HCT116 (cell line): Measurements from ENCODE around the gene FLOT1. TPM values are rescaled to one million over a fixed set of nuclear protein-coding genes. Genes with fewer than 3 reads are reported as not detected.

ENCODE experiments used
- ATAC-seq: fragments of 200-7000 bp; cut with Tn5 transposase; 2 replicates; pipeline ENCODE4 v1.9.1; 2020; ENCODE audit warnings: mild to moderate bottlenecking, moderate library complexity
- BruUV-seq: library from RNA; stranded (reverse); fragments of 400-500 nt; replicated peaks from 2 replicates; lab custom pipeline; 2021; lab: Mats Ljungman, UMichigan
- CTCF ChIA-PET: fragments of 300-600 bp; sonication (Branson Sonifier 250); formaldehyde crosslinking; loops from one replicate; lab custom pipeline; 2021; ENCODE audit warnings: antibody characterized with exemption; lab: Charles Lee
- POLR2A ChIA-PET: fragments of 300-600, 350-600 bp; sonication (Branson Sonifier 250); formaldehyde crosslinking; loops from one replicate; lab custom pipeline; 2021; ENCODE audit warnings: antibody characterized with exemption; lab: Charles Lee
- RAD21 ChIA-PET, 2 experiments: fragments of 300-600 bp; sonication (Branson Sonifier 250); formaldehyde crosslinking; loops; one replicate each; lab custom pipeline; 2023; ENCODE audit warnings: low total read pairs in 2 of 2; ENCODE audit not compliant: uncharacterized antibody in 2 of 2, unreplicated experiment in 2 of 2, low non-redundant PET in 1 of 2; lab: Charles Lee
- DNase-seq: peaks from one replicate; pipeline ENCODE4 v3.0.0-alpha.2; 2010; ENCODE audit warnings: low read depth, low spot score
- H2AFZ ChIP-seq: fragments of 200-600 bp; shearing (Covaris generic), sonication (generic); 2 replicates; pipeline ENCODE4 v1.6.1; 2017; ENCODE audit warnings: low read depth, mixed run types, mixed read lengths, antibody characterized with exemption, low read length; ENCODE audit not compliant: poor library complexity, severe bottlenecking
- H3K27ac ChIP-seq: 2 replicates; pipeline ENCODE4 v1.5.1; 2012; ENCODE audit warnings: low read depth, low read length
- H3K27me3 ChIP-seq: fragments of 200-600 bp; sonication (generic); 2 replicates; pipeline ENCODE4 v1.6.1; 2016; ENCODE audit warnings: mixed run types, low read length, mixed read lengths; ENCODE audit not compliant: insufficient read depth
- H3K36me3 ChIP-seq, 2 experiments: fragments of 200-500 bp in 1 of 2; fragments of 200-600 bp in 1 of 2; sonication (Bioruptor generic) in 1 of 2; sonication (generic) in 1 of 2; 2 replicates each; pipeline versions ENCODE4 v1.5.1 to v1.6.1; 2014 to 2016; ENCODE audit warnings: low read length in 2 of 2, inconsistent platforms in 1 of 2, mixed read lengths in 1 of 2, mixed run types in 1 of 2; ENCODE audit not compliant: insufficient read depth in 2 of 2, control insufficient read depth in 1 of 2
- H3K4me1 ChIP-seq, 2 experiments: fragments of 200-600 bp in 1 of 2; sonication (generic) in 1 of 2; 2 replicates each; pipeline versions ENCODE4 v1.5.1 to v1.6.1; 2012 to 2017; ENCODE audit warnings: low read length in 2 of 2, inconsistent platforms in 1 of 2, mild to moderate bottlenecking in 1 of 2, mixed read lengths in 1 of 2, mixed run types in 1 of 2, moderate library complexity in 1 of 2; ENCODE audit not compliant: insufficient read depth in 2 of 2, control insufficient read depth in 1 of 2
- H3K4me2 ChIP-seq: fragments of 200-600 bp; sonication (generic); 2 replicates; pipeline ENCODE4 v1.6.1; 2017; ENCODE audit warnings: mixed run types, low read length, mixed read lengths
- H3K4me3 ChIP-seq, 2 experiments: fragments of 200-600 bp in 1 of 2; sonication (generic) in 1 of 2; replicated peaks in 1 of 2; 2 replicates each; pipeline ENCODE4 v1.5.1; 2011 to 2016; ENCODE audit warnings: low read length in 2 of 2, control low read depth in 1 of 2, low read depth in 1 of 2, mild to moderate bottlenecking in 1 of 2, mixed read lengths in 1 of 2, mixed run types in 1 of 2
- H3K79me2 ChIP-seq: fragments of 200-600 bp; sonication (generic); 2 replicates; pipeline ENCODE4 v1.6.1; 2017; ENCODE audit warnings: mild to moderate bottlenecking, mixed run types, low read length, moderate library complexity, mixed read lengths; ENCODE audit not compliant: insufficient read depth
- H3K9ac ChIP-seq: fragments of 200-600 bp; sonication (generic); 2 replicates; pipeline ENCODE4 v1.6.1; 2016; ENCODE audit warnings: low read length, mixed read lengths
- H3K9me2 ChIP-seq: fragments of 200-600 bp; sonication (generic), shearing (Covaris generic); 2 replicates; pipeline ENCODE4 v1.6.1; 2017; ENCODE audit warnings: mixed run types, mild to moderate bottlenecking, moderate library complexity; ENCODE audit not compliant: insufficient read depth
- H3K9me3 ChIP-seq, 2 experiments: fragments of 200-500 bp in 1 of 2; fragments of 200-600 bp in 1 of 2; sonication (Bioruptor generic) in 1 of 2; sonication (generic) in 1 of 2; 2 replicates each; pipeline ENCODE4 v1.6.1; 2014 to 2017; ENCODE audit warnings: low read length in 2 of 2, mixed read lengths in 2 of 2, inconsistent platforms in 1 of 2, low read depth in 1 of 2, mild to moderate bottlenecking in 1 of 2, mixed run types in 1 of 2, moderate library complexity in 1 of 2; ENCODE audit not compliant: control insufficient read depth in 1 of 2, insufficient read depth in 1 of 2
- H4K20me1 ChIP-seq: fragments of 200-600 bp; sonication (generic), shearing (Covaris generic); 2 replicates; pipeline ENCODE4 v1.6.1; 2017; ENCODE audit warnings: mixed run types, mild to moderate bottlenecking, moderate library complexity; ENCODE audit not compliant: insufficient read depth
- CBX3 ChIP-seq: IDR thresholded peaks from 2 replicates; pipeline ENCODE4 v1.6.1; 2012; ENCODE audit warnings: low read depth
- CEBPB ChIP-seq: IDR thresholded peaks from 2 replicates; pipeline ENCODE4 v1.6.1; 2012; ENCODE audit warnings: low read depth
- EZH2 ChIP-seq: fragments of 200-600 bp; sonication (generic); IDR thresholded peaks from 2 replicates; pipeline ENCODE4 v1.6.1; 2017; ENCODE audit warnings: antibody characterized with exemption, mixed run types
- FOSL1 ChIP-seq: IDR thresholded peaks from 2 replicates; pipeline ENCODE4 v1.6.1; 2012; ENCODE audit warnings: low read depth
- JUND ChIP-seq: IDR thresholded peaks from 2 replicates; pipeline ENCODE4 v1.6.1; 2012
- SIN3A ChIP-seq: IDR thresholded peaks from 2 replicates; pipeline ENCODE4 v1.6.1; 2012; ENCODE audit warnings: low read depth
- SRF ChIP-seq: IDR thresholded peaks from 2 replicates; pipeline ENCODE4 v1.6.1; 2012; ENCODE audit warnings: low read depth
- YY1 ChIP-seq: IDR thresholded peaks from 2 replicates; pipeline ENCODE4 v1.6.1; 2011; ENCODE audit warnings: low read length, low read depth, moderate library complexity, mild to moderate bottlenecking; ENCODE audit not compliant: insufficient replicate concordance; ENCODE audit errors: extremely low read depth
- ZNF274 ChIP-seq: fragments of 200-500 bp; sonication (Bioruptor generic); IDR thresholded peaks from 2 replicates; pipeline ENCODE4 v1.6.1; 2014; ENCODE audit warnings: mild to moderate bottlenecking, low read depth, low read length, inconsistent platforms
- intact Hi-C: fragments of 100-400 bp; cut with micrococcal nuclease; formaldehyde crosslinking; loops from 2 replicates; pipeline ENCODE4 v1.10.0; 2022
- total RNA-seq: library from RNA; stranded (reverse); gene quantifications from one replicate; pipeline ENCODE4 v1.2.1, GENCODE V29; 2021; ENCODE audit not compliant: unreplicated experiment
- TF ChIP-seq, protein P1 (sequence below): IDR thresholded peaks from 2 replicates; pipeline ENCODE4 v1.6.1; 2012
- TF ChIP-seq, protein P2 (sequence below): IDR thresholded peaks from 2 replicates; pipeline ENCODE4 v1.6.1; 2012; ENCODE audit warnings: low read depth
- TF ChIP-seq, protein P3 (sequence below), 3 experiments: fragments of 200-600 bp in 1 of 3; sonication (generic) in 1 of 3; IDR thresholded peaks in 2 of 3; conservative IDR thresholded peaks in 1 of 3; 2 replicates each; pipeline ENCODE4 v1.5.1; 2012 to 2017; ENCODE audit warnings: low read depth in 2 of 3, low read length in 2 of 3, antibody characterized with exemption in 1 of 3, borderline replicate concordance in 1 of 3, control low read depth in 1 of 3, mild to moderate bottlenecking in 1 of 3, mixed read lengths in 1 of 3, mixed run types in 1 of 3, moderate library complexity in 1 of 3; ENCODE audit not compliant: insufficient read depth in 1 of 3
- TF ChIP-seq, protein P4 (sequence below): IDR thresholded peaks from 2 replicates; pipeline ENCODE4 v1.6.1; 2012
- TF ChIP-seq, protein P5 (sequence below): IDR thresholded peaks from 2 replicates; pipeline ENCODE4 v1.6.1; 2011; ENCODE audit warnings: mild to moderate bottlenecking, low read length, moderate library complexity; ENCODE audit not compliant: insufficient replicate concordance; ENCODE audit errors: extremely low read depth

The FLOT1 gene
- total RNA-seq, 1 experiment from 2014 or later = 117 TPM

DNA sequence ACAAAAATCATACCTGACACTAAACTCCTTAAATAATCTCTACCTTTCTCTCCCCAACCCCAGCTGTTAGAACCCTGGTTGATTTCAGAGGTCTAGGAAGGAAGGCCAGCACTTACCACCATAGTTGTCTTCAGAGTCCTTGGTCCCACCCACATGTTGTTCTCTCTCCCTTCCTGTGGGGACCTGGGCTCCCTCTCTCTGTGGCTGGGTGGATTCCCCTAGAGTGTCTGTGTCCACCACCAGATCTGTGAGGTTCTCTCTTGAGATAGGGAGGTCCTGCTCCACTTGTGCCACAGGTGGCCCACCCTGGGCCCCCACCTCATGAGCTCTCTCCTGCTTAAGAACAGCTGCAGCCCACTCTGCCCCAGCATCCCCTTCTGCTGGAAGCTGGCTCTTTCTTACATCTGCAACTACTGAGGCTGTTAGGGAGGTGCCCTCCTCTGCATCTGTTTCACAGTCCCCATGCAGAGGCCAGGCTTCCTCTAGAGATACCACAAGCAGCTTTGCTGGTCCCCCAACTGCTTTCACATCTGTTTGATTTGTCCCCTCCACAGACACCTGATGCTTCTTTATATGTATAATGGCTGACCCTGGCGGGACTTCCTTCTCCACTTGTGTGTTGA lies 30.6 kb downstream of the FLOT1 start (continued):
- TF ChIP-seq JUND (no peak), CBX3 (no peak), FOSL1 (no peak)
- TF ChIP-seq, protein P1, sequence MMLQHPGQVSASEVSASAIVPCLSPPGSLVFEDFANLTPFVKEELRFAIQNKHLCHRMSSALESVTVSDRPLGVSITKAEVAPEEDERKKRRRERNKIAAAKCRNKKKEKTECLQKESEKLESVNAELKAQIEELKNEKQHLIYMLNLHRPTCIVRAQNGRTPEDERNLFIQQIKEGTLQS = no peak

DNA sequence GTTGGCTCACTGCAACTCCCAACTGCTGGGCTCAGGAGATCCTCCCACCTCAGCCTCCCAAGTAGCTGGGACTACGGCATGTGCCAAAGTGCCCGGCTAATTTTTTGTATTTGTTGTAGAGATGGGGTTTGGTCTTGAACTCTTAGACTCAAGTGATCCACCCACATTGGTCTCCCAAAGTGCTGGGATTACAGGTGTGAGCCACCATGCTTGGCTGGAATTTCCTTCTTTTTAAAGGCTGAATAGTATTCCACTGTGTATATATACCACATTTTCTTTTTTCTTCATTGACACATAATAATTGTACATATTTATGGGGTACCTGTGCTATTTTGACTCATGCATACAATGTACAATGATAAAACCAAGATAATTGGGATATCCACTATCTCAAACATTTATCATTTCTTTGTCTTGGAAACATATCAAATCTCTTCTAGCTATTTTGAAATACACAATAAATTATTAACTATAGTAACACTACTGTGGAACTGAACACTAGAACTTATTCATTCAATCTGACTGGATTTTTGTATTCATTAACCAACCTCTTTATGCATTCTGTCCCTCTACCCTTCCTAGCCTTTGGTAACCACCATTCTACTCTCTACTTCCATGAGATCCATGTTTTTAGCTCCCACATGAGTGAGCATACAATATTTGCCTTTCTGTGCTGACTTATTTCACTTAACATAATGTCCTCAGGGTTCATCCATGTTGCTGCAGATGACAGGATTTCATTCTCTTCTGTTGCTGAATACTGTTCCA lies 33.2 kb downstream of the FLOT1 start:
- no peak for ATAC-seq
- no peak for DNase-seq
- RAD21 ChIA-PET = no interaction called here
- Histone ChIP-seq H4K20me1 (no peaks in the 10 kb centered on the region), H3K79me2 (no peaks in the 10 kb centered on the region), H3K36me3 (peaks cover 9 to 21% of the 10 kb centered on the region in 2 experiments; a peak in 3 of 4 replicates), H3K4me3 (no peak overlapping the region), H3K27me3 (no peaks in the 10 kb centered on the region), H3K4me1 (peaks cover 4 to 10% of the 10 kb centered on the region in 2 experiments; a peak in 3 of 4 replicates), H3K9me3 (no peaks in the 10 kb centered on the region), H3K9ac (no peak overlapping the region), H3K27ac (no peak overlapping the region), H3K9me2 (no peaks in the 10 kb centered on the region), H2AFZ (no peak overlapping the region), H3K4me2 (no peak overlapping the region)
- POLR2A ChIA-PET = interaction anchor here (1.0 kb wide), 1 partner anchor 19 kb away, joined by 3 read pairs; the partner anchor contains the start of gene NRM
- CTCF ChIA-PET = no interaction called here
- no TSS peak for BruUV-seq
- intact Hi-C loops = no loop called here
- TF ChIP-seq JUND = no peak
- no peak for TF ChIP-seq SIN3A
- TF ChIP-seq, protein P2, sequence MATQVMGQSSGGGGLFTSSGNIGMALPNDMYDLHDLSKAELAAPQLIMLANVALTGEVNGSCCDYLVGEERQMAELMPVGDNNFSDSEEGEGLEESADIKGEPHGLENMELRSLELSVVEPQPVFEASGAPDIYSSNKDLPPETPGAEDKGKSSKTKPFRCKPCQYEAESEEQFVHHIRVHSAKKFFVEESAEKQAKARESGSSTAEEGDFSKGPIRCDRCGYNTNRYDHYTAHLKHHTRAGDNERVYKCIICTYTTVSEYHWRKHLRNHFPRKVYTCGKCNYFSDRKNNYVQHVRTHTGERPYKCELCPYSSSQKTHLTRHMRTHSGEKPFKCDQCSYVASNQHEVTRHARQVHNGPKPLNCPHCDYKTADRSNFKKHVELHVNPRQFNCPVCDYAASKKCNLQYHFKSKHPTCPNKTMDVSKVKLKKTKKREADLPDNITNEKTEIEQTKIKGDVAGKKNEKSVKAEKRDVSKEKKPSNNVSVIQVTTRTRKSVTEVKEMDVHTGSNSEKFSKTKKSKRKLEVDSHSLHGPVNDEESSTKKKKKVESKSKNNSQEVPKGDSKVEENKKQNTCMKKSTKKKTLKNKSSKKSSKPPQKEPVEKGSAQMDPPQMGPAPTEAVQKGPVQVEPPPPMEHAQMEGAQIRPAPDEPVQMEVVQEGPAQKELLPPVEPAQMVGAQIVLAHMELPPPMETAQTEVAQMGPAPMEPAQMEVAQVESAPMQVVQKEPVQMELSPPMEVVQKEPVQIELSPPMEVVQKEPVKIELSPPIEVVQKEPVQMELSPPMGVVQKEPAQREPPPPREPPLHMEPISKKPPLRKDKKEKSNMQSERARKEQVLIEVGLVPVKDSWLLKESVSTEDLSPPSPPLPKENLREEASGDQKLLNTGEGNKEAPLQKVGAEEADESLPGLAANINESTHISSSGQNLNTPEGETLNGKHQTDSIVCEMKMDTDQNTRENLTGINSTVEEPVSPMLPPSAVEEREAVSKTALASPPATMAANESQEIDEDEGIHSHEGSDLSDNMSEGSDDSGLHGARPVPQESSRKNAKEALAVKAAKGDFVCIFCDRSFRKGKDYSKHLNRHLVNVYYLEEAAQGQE = no peak
- no peak for TF ChIP-seq YY1
- TF ChIP-seq, protein P3, sequence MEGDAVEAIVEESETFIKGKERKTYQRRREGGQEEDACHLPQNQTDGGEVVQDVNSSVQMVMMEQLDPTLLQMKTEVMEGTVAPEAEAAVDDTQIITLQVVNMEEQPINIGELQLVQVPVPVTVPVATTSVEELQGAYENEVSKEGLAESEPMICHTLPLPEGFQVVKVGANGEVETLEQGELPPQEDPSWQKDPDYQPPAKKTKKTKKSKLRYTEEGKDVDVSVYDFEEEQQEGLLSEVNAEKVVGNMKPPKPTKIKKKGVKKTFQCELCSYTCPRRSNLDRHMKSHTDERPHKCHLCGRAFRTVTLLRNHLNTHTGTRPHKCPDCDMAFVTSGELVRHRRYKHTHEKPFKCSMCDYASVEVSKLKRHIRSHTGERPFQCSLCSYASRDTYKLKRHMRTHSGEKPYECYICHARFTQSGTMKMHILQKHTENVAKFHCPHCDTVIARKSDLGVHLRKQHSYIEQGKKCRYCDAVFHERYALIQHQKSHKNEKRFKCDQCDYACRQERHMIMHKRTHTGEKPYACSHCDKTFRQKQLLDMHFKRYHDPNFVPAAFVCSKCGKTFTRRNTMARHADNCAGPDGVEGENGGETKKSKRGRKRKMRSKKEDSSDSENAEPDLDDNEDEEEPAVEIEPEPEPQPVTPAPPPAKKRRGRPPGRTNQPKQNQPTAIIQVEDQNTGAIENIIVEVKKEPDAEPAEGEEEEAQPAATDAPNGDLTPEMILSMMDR (IDR thresholded peaks at IDR 0.05 in 2 of 3, conservative IDR thresholded peaks at IDR 0.05 in 1 of 3; ENCODE audit: borderline replicate concordance in 1 of 3, insufficient read depth in 1 of 3, low read depth in 2 of 3, low read length in 2 of 3) = no peak
- TF ChIP-seq FOSL1 = no peak
- TF ChIP-seq, protein P4, sequence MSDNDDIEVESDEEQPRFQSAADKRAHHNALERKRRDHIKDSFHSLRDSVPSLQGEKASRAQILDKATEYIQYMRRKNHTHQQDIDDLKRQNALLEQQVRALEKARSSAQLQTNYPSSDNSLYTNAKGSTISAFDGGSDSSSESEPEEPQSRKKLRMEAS = no peak
- TF ChIP-seq EZH2 = no peak
- no peak for TF ChIP-seq CBX3
- TF ChIP-seq, protein P5, sequence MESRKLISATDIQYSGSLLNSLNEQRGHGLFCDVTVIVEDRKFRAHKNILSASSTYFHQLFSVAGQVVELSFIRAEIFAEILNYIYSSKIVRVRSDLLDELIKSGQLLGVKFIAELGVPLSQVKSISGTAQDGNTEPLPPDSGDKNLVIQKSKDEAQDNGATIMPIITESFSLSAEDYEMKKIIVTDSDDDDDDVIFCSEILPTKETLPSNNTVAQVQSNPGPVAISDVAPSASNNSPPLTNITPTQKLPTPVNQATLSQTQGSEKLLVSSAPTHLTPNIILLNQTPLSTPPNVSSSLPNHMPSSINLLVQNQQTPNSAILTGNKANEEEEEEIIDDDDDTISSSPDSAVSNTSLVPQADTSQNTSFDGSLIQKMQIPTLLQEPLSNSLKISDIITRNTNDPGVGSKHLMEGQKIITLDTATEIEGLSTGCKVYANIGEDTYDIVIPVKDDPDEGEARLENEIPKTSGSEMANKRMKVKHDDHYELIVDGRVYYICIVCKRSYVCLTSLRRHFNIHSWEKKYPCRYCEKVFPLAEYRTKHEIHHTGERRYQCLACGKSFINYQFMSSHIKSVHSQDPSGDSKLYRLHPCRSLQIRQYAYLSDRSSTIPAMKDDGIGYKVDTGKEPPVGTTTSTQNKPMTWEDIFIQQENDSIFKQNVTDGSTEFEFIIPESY = no peak
- TF ChIP-seq CEBPB = no peak
- no peak for TF ChIP-seq SRF
- no peak for TF ChIP-seq ZNF274
- TF ChIP-seq, protein P1 = no peak
